OCI-LY7 (cell line): ENCODE data around the gene GRID2.

Experiments
- EZH2phosphoT487 ChIP-seq: fragments of 200-600 bp; sonication (generic); IDR thresholded peaks from 2 replicates; pipeline ENCODE4 v1.6.1; 2018; ENCODE audit warnings: low read depth, borderline replicate concordance, mild to moderate bottlenecking, mixed run types, antibody characterized with exemption, low read length, moderate library complexity, mixed read lengths
- TF ChIP-seq, protein P1 (sequence below): fragments of 200-600 bp; sonication (generic); conservative IDR thresholded peaks from 2 replicates; pipeline ENCODE4 v1.5.1; 2014; ENCODE audit warnings: mild to moderate bottlenecking, antibody characterized with exemption, low read length, moderate library complexity, mixed read lengths

DNA sequence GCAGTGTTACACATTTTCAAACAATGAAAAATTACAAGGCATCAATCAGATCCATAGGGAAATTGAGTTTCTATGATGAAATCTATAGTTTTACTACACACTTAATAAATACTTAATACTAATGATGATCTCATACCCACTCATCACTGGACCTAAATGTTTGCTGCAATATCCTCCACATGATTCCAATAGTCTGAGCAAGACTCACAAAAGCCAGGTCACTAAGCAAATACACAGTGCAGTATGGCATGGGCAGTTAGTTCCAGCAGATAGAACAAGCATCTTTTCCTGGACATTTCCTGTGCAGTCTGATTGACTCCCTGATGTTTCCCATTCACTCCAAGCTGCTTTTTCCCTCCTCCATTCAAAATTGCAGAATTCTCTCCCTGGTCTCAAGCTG lies 1415.8 kb downstream of the GRID2 start:
- TF ChIP-seq, protein P1, sequence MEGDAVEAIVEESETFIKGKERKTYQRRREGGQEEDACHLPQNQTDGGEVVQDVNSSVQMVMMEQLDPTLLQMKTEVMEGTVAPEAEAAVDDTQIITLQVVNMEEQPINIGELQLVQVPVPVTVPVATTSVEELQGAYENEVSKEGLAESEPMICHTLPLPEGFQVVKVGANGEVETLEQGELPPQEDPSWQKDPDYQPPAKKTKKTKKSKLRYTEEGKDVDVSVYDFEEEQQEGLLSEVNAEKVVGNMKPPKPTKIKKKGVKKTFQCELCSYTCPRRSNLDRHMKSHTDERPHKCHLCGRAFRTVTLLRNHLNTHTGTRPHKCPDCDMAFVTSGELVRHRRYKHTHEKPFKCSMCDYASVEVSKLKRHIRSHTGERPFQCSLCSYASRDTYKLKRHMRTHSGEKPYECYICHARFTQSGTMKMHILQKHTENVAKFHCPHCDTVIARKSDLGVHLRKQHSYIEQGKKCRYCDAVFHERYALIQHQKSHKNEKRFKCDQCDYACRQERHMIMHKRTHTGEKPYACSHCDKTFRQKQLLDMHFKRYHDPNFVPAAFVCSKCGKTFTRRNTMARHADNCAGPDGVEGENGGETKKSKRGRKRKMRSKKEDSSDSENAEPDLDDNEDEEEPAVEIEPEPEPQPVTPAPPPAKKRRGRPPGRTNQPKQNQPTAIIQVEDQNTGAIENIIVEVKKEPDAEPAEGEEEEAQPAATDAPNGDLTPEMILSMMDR: no peak
- TF ChIP-seq EZH2phosphoT487: no peak
